Epithelial cell of esophagus (primary cell): ENCODE results near the gene FOXO6.

Experiments
- DNase-seq: peaks from one replicate; pipeline ENCODE4 v3.0.0; 2010; ENCODE audit warnings: low read depth
- H3K4me3 ChIP-seq: 2 replicates; pipeline ENCODE4 v1.5.1; 2011; ENCODE audit warnings: mild to moderate bottlenecking, low read length, control low read depth
- CTCF ChIP-seq: IDR thresholded peaks from 2 replicates; pipeline ENCODE4 v1.5.1; 2011; ENCODE audit warnings: low read depth, mild to moderate bottlenecking, low read length, control low read depth, inconsistent platforms; ENCODE audit not compliant: insufficient read depth; ENCODE audit errors: missing control alignments

Gene FOXO6

GRCh38 chr1:41317361-41317760, 43.9 kb upstream of the FOXO6 start:
- H3K4me3 ChIP-seq: no peak overlapping the region
- no peak for TF ChIP-seq CTCF
- DNase-seq: peak; percentile 46

- no peak overlapping the region for H3K4me3 ChIP-seq
- TF ChIP-seq CTCF: no peak
- DNase-seq: no peak
Observed at GRCh38 chr1:41318135-41318534, 43.1 kb upstream of the FOXO6 start.

- no peak for DNase-seq
- H3K4me3 ChIP-seq: no peak overlapping the region
- TF ChIP-seq CTCF: no peak
Observed at GRCh38 chr1:41319106-41319755, 42.0 kb upstream of the FOXO6 start.

- H3K4me3 ChIP-seq: no peak overlapping the region
- TF ChIP-seq CTCF: no peak
- no peak for DNase-seq
Observed at GRCh38 chr1:41319807-41320711, 41.2 kb upstream of the FOXO6 start.

- no peak overlapping the region for H3K4me3 ChIP-seq
- DNase-seq: no peak
- TF ChIP-seq CTCF: no peak
Observed at GRCh38 chr1:41320895-41321676, 40.1 kb upstream of the FOXO6 start.

- peak; percentile 16 for DNase-seq
- no peak overlapping the region for H3K4me3 ChIP-seq
- TF ChIP-seq CTCF: no peak
Observed at GRCh38 chr1:41322101-41322661, 39.1 kb upstream of the FOXO6 start.
